ENCODE results near the gene KCNE1. TPM values are rescaled to one million over a fixed set of nuclear protein-coding genes. Genes with fewer than 3 reads are reported as not detected.
"Not testable (repeated sequence)": the region's sequence is repeated elsewhere in the genome, so short reads cannot be mapped to it uniquely, and the experiment has no call there.

The KCNE1 gene
- total RNA-seq, 2 donors from 2014 or later: 3.9 to 4.5 TPM

GRCh38 chr21:34456180-34456579 is 55.8 kb downstream of the KCNE1 start:
- DNase-seq (ENCODE audit: low spot score); intact Hi-C loops (cut with DNase I): not testable (repeated sequence)

- intact Hi-C loops (cut with DNase I); DNase-seq (ENCODE audit: low spot score): not testable (repeated sequence)
These were observed 56.4 kb downstream of the KCNE1 start for GRCh38 chr21:34455628-34456027.

- DNase-seq (ENCODE audit: low spot score); intact Hi-C loops (cut with DNase I): not testable (repeated sequence)
These were observed 65.0 kb downstream of the KCNE1 start for GRCh38 chr21:34447018-34447417.

- intact Hi-C loops (cut with DNase I); DNase-seq (ENCODE audit: low spot score): not testable (repeated sequence)
These were observed 68.5 kb downstream of the KCNE1 start for GRCh38 chr21:34443486-34443885.

- DNase-seq (ENCODE audit: low spot score); intact Hi-C loops (cut with DNase I): not testable (repeated sequence)
These were observed 82.3 kb downstream of the KCNE1 start for GRCh38 chr21:34429710-34430109.

GRCh38 chr21:34428441-34428840 is 83.6 kb downstream of the KCNE1 start:
- DNase-seq (ENCODE audit: low spot score); intact Hi-C loops (cut with DNase I): not testable (repeated sequence)

GRCh38 chr21:34427339-34427738 is 84.7 kb downstream of the KCNE1 start:
- intact Hi-C loops (cut with DNase I): not testable (repeated sequence)

GRCh38 chr21:34423805-34424204 is 88.2 kb downstream of the KCNE1 start, which contains the start of gene SMIM34:
SMIM34 (minus strand) TSS chr21:34423951; CDS start chr21:34423839, 112 bp downstream.
- intact Hi-C loops (cut with DNase I); DNase-seq (ENCODE audit: low spot score): not testable (repeated sequence)

More at GRCh38 chr21:34427339-34427738, 84.7 kb downstream of the KCNE1 start:
- DNase-seq (ENCODE audit: low spot score): not testable (repeated sequence)

- intact Hi-C loops (cut with DNase I); DNase-seq (ENCODE audit: low spot score): not testable (repeated sequence)
These were observed 94.4 kb downstream of the KCNE1 start for GRCh38 chr21:34417448-34418077.

GRCh38 chr21:34407294-34407693 is 104.7 kb downstream of the KCNE1 start:
- intact Hi-C loops (cut with DNase I); DNase-seq (ENCODE audit: low spot score): not testable (repeated sequence)

GRCh38 chr21:34406676-34407075 is 105.3 kb downstream of the KCNE1 start:
- intact Hi-C loops (cut with DNase I); DNase-seq (ENCODE audit: low spot score): not testable (repeated sequence)

- intact Hi-C loops (cut with DNase I); DNase-seq (ENCODE audit: low spot score): not testable (repeated sequence)
These were observed 105.9 kb downstream of the KCNE1 start for GRCh38 chr21:34406102-34406501.

- DNase-seq (ENCODE audit: low spot score); intact Hi-C loops (cut with DNase I): not testable (repeated sequence)
These were observed 106.3 kb downstream of the KCNE1 start for GRCh38 chr21:34405686-34406085.

- DNase-seq (ENCODE audit: low spot score); intact Hi-C loops (cut with DNase I): not testable (repeated sequence)
These were observed 107.3 kb downstream of the KCNE1 start for GRCh38 chr21:34404742-34405141.

- intact Hi-C loops (cut with DNase I): not testable (repeated sequence)
These were observed 111.5 kb downstream of the KCNE1 start for GRCh38 chr21:34400522-34400921.

More at GRCh38 chr21:34400522-34400921, 111.5 kb downstream of the KCNE1 start:
- not testable (repeated sequence) for DNase-seq (ENCODE audit: low spot score)

Other genes starting within 250 kb of the KCNE1 start
- not detected for gene KCNE2, start 148.2 kb downstream of the KCNE1 start, total RNA-seq
- gene SMIM11, start 136.7 kb downstream of the KCNE1 start, total RNA-seq: 1 to 10 TPM; 6.3 to 9.6 TPM
- not detected for gene SMIM34, start 88.3 kb downstream of the KCNE1 start, total RNA-seq
- 100 to 1,000 TPM in 1 of 2 donors, 10 to 100 TPM in 1; 59.6 to 180 TPM for gene RCAN1, start 102.9 kb upstream of the KCNE1 start, total RNA-seq
- gene CLIC6, start 156.8 kb upstream of the KCNE1 start, total RNA-seq: 1 to 10 TPM; 3.0 to 5.0 TPM

All from posterior vena cava (tissue), 2 donors.